NCI-H2029 (cell line): ENCODE results near the gene ABHD11.

Source experiments
- DNase-seq: peaks from one replicate; lab custom pipeline; 2025; lab: John Stamatoyannopoulos, UW

The ABHD11 gene

DNA sequence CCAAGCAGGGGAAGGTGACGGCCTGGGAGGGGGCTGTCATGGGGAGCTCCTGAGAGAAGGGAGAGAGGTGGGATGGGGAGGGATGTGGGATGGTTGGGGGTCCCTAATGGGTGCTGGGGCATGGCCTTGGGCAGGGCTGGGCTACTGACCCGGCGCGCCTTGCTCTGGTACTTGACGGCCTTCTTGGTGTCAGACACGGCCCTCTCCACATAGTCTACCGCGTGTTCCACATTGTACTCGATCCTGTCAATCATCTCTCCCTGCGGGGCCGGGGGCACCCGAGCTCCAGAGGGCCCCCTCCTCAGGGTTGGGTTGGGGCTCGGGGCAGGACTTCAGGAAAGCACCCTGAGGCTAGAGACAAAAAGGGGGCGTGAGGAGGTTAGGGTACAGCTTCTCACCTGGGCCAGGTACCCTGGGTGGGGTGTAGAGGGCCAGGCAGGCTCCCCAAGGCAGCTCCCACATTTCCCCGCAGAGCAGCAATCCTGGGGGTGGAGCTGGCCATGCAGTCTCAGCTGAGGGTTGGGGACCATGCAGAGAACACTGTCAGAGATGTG lies 37.9 kb downstream of the ABHD11 start:
- no peak for DNase-seq

DNA sequence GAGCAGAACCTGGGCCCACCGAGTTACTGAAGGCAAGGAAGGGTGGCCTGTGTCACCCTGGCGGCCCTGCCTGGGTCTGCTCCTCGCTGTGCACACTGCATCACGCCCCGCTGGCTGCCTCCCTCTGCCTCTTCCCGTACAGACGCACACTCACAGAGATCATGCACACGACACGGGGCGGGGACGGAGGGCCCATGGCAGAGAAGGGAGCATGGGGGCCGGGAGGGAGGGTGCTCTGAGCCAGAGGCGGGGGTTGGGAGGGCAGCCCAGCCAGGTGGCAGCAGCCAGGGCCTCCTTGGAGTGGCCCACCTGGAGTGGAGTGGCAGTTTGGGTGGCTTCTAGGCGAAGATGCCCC lies 38.6 kb downstream of the ABHD11 start:
- no peak for DNase-seq

DNA sequence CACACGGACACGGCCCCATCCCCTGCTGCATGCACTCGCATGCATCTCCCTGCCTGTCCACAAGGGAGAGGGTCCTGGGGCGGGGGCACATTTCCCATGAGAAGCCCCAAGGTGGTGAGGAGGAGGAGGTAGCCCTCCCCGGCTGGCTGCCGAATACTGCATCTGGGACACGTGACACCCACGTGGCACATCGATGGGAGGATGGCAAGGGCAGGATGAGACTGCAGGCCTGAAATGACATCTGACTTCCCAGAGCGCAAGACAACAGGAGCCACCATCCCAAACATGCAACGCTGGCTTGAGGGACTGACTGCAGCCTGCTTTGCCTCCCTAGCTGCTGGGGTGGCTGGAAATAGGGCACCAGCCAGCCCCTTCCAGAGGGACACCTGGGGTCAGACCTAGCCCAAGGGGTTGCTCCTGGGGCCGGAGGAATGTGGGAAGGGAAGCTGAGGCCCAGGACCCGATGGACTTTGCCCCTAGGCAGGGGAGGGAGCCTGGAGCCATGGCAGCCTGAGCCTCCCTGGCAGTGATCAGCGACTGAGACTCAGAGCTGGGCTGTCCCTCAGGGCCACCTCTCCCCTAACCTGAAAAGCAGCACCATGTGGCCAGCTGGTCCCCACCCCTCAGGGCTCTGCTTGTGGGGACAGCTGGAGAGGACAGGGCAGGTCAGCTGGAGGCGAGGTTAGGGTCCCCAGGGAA lies 39.1 kb downstream of the ABHD11 start:
- no peak for DNase-seq

DNA sequence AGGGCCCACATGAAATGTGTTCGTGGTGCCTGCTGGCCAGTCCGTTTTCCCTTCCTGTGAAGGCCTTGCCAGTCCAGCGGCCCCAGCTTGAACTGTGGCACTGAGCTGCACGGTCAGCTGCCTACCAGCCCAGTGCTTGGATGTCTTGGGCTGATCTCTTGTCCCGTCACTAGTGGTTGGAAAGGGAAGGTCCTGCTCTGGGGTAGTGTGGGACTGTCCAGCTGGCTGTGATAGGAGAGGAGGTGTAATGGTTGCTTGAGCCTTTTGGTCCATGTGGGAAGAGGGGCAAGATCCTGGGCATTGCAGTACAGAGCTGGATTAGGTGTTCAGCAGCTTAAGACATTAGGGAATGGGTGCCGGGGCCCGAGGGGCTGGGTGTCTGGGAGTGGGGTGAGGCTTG lies 40.2 kb downstream of the ABHD11 start:
- DNase-seq, result no peak

DNA sequence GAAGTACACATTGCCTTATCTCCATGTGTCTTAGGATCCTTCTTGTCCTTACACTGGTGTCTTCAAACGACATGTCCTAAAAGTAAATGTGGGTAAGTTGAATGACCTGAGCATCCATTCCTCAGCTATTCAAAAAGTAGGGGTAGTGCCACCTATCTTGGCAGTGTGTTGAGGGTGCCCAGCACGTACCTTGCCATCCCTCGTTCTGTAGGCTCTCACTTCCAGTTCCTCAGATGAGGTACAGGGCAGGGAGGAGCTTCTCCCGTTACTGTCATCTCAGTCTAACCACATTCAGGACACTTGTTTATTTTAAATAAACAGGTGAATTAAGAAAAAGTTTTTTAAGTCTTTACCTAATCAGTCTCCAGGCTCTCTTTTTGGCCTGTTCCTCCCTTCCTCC lies 42.2 kb downstream of the ABHD11 start:
- no peak for DNase-seq

DNA sequence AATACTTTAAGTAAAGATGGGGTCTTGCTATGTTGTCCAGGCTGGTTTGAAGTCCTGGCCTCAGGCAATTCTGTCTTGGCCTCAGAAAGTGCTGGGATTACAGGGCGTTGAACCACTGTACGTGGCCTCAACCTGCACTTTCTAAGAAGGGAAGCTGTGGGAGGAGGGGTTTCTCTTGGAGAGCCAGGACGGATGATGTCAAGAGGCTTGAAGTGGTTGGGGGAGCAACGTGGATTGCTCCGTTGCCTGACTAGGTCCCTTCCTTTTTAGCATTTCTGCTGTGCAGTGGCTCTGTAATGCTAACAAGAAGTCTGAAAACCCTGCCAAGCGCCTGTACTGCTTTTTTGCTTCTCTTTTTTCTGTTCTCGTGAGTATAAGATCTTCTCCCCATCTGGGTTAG lies 48.0 kb downstream of the ABHD11 start:
- no peak for DNase-seq

DNA sequence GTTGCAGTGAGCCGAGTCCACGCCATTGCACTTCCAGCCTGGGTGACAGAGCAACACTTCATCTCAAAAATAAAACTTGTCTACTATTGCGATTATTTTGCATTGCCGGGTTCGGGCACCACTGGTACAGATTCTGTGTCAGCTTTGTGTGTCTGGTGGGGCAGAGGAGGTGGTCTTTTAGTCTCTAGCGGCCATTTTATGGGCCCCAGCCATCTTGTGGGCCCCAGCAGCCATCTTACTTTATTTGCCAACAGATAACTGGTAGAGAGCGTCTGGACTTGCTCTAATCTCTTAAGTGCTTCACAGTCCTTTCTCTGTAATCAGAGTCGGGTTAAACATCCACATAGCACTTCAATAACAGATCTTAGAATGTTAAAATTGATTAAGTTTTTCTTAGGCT lies 50.3 kb downstream of the ABHD11 start:
- DNase-seq, result no peak
